Skeletal muscle tissue (tissue), 4 donors: ENCODE data around the gene AAK1. TPM values are rescaled to one million over a fixed set of nuclear protein-coding genes. Genes with fewer than 3 reads are reported as not detected.

Experiments
- H3K27ac ChIP-seq: one replicate; pipeline ENCODE4 v1.7.0; 2013; ENCODE audit warnings: mild to moderate bottlenecking, low read depth, low read length, inconsistent platforms
- H3K27me3 ChIP-seq, 3 donors: one replicate each; pipeline ENCODE4 v1.7.0; 2013; ENCODE audit warnings: low read length in 3 of 3; ENCODE audit not compliant: control insufficient read depth in 3 of 3, insufficient read depth in 3 of 3
- H3K36me3 ChIP-seq, 3 donors: one replicate each; pipeline ENCODE4 v1.7.0; 2013; ENCODE audit warnings: low read length in 3 of 3; ENCODE audit not compliant: control insufficient read depth in 3 of 3, insufficient read depth in 3 of 3
- H3K4me1 ChIP-seq, 3 donors: one replicate each; pipeline ENCODE4 v1.7.0; 2013; ENCODE audit warnings: low read length in 3 of 3, mild to moderate bottlenecking in 3 of 3; ENCODE audit not compliant: control insufficient read depth in 3 of 3, insufficient read depth in 3 of 3
- H3K4me3 ChIP-seq, 3 donors: one replicate each; pipeline ENCODE4 v1.7.0; 2013; ENCODE audit warnings: low read length in 3 of 3
- H3K9ac ChIP-seq, 3 donors: one replicate each; pipeline ENCODE4 v1.7.0; 2013; ENCODE audit warnings: low read length in 3 of 3, mild to moderate bottlenecking in 3 of 3, moderate library complexity in 2 of 3, low read depth in 1 of 3
- H3K9me3 ChIP-seq, 3 donors: one replicate each; pipeline ENCODE4 v1.7.0; 2013; ENCODE audit warnings: low read length in 3 of 3; ENCODE audit not compliant: control insufficient read depth in 3 of 3
- total RNA-seq: library from RNA; depleted of rRNA; stranded (reverse); fragments of >200 nt; gene quantifications from one replicate; pipeline ENCODE4 v1.2.3, GENCODE V29; 2014
- donor health status: Osteomylitis.

AAK1 gene
- total RNA-seq, 1 donor from 2014 or later, result 17.7 TPM

GRCh38 chr2:69592511-69592910 is 51.0 kb downstream of the AAK1 start:
- peaks cover 27 to 35% (median 29%) of the 10 kb centered on the region in 3 donors for H3K4me1 ChIP-seq

DNA sequence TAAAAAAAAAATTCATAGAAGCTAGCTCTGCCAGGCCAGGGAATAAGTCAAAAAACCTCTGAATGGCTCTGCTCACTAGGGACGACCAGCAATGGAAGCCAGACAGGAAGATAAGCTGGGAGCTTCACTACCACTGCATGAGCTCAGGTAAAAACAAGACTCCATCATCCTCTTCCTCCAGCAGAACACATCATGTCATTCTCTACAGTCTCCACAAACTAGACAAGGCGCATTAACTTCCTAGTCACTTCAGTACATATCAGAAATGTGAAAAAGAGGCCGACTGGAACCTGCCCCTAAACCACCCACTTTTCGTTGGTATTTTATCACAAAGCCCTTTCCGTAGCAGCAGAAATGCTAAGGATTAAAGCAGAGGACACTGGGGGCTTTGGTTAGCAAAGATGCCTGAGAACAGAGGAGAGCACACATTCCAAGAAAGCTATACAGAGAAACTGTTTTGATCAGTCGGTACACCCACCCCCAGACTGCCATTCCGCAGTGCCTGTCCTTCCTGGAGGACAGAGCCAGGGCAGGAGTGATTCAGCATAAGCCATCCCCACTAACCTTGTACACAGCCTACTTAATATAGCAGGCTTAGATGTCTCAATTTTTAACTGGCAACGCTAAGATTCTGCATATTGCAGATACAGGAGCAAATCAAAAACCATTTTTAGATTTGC is 53.4 kb downstream of the AAK1 start:
- Histone ChIP-seq H3K4me1 (peaks cover 27 to 35% (median 29%) of the 10 kb centered on the region in 3 donors), H3K36me3 (no peaks in the 10 kb centered on the region), H3K27me3 (no peaks in the 10 kb centered on the region), H3K27ac (peak overlapping the region; percentile 81), H3K4me3 (peak overlapping the region in 1 of 3 donors; percentile 38), H3K9me3 (no peaks in the 10 kb centered on the region), H3K9ac (peak overlapping the region in 1 of 3 donors; percentile 28)

More at GRCh38 chr2:69592511-69592910, 51.0 kb downstream of the AAK1 start:
- H3K9ac ChIP-seq, result no peak overlapping the region
- no peak overlapping the region for H3K4me3 ChIP-seq
- H3K36me3 ChIP-seq, result no peaks in the 10 kb centered on the region
- H3K27me3 ChIP-seq, result no peaks in the 10 kb centered on the region
- H3K9me3 ChIP-seq, result no peaks in the 10 kb centered on the region
- no peak overlapping the region for H3K27ac ChIP-seq

DNA sequence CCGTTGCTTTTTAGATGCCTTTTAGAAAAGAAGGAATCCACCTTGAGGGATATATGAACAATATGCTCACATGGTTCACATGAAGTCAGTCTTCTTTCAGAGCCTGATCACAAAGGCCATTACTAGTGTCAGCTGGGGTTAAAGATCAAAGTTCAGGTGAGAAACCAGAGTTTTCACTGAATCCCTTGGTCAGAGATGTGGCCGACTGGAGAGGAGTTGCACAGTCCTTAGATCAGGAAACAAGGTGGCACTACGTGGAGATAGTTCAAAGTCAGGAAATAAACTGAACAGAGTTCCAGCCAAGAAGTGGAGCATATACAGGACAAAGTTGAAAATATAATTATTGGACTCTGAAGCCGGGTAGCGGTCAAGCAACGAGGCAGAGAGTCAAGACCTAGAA is 54.6 kb downstream of the AAK1 start:
- Histone ChIP-seq H3K36me3 (no peaks in the 10 kb centered on the region), H3K9ac (no peak overlapping the region), H3K4me1 (peaks cover 21 to 30% (median 25%) of the 10 kb centered on the region in 3 donors), H3K4me3 (no peak overlapping the region), H3K27ac (peak overlapping the region; percentile 4), H3K27me3 (no peaks in the 10 kb centered on the region), H3K9me3 (no peaks in the 10 kb centered on the region)

DNA sequence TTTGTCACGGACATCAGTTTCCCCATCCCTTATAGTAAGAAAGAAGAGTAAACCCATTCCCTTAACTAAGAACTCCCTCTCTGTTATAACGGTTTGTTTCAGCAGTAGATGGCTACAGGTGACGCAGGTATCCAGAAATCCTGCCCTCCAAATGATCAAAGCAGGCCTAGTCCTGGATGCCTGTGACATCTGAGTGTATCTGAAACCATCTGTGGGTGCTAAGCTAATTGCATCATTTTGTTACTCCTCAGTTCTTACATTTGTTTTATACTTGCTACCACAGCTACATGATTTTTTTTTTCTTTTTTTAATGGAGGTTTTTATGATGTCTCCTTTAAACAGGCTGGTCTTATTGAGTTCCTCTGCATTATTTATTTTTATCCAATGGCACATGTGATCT is 55.1 kb downstream of the AAK1 start:
- no peak overlapping the region for H3K4me3 ChIP-seq
- H3K9ac ChIP-seq, result no peak overlapping the region
- H3K4me1 ChIP-seq, result peaks cover 21 to 30% (median 30%) of the 10 kb centered on the region in 3 donors
- no peaks in the 10 kb centered on the region for H3K36me3 ChIP-seq
- no peaks in the 10 kb centered on the region for H3K9me3 ChIP-seq
- H3K27me3 ChIP-seq, result no peaks in the 10 kb centered on the region
- H3K27ac ChIP-seq, result peak overlapping the region; percentile 4

DNA sequence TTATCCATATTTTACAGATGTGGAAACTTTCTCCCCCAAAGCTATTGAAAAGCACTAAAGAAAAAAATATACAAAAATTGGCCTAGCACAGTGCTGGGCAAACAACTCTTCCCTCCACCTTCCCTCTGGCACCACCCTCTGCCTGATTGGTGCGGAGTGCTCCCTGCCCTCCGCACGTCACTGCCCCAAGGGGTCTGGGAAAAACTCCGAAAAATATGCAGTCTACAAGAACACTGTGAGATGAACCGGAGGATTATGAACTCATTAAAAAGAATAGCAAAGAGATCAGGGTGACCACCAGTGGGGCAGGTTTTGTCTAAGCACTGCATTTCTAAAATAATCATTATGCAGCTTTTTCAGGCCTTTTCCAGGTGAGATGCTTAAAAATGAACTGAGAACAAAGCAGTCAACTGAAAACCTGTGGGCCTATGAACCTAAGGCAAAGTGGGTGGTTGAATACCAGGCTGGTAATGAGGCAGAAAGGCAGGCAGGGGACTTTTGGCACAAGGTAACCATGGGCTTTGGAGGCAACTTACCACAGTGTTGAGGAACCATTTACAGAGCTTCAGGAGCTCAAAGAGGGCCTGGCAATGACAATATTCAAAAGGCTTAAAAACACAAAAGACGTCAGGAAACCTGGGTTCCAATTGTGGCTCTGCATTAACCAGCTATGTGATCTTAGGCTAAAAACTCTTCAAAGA is 57.5 kb downstream of the AAK1 start:
- H3K27ac ChIP-seq, result no peak overlapping the region
- no peaks in the 10 kb centered on the region for H3K27me3 ChIP-seq
- H3K4me1 ChIP-seq, result peaks cover 28 to 44% (median 41%) of the 10 kb centered on the region in 3 donors
- no peak overlapping the region for H3K9ac ChIP-seq
- no peaks in the 10 kb centered on the region for H3K36me3 ChIP-seq
- no peak overlapping the region for H3K4me3 ChIP-seq
- no peaks in the 10 kb centered on the region for H3K9me3 ChIP-seq

DNA sequence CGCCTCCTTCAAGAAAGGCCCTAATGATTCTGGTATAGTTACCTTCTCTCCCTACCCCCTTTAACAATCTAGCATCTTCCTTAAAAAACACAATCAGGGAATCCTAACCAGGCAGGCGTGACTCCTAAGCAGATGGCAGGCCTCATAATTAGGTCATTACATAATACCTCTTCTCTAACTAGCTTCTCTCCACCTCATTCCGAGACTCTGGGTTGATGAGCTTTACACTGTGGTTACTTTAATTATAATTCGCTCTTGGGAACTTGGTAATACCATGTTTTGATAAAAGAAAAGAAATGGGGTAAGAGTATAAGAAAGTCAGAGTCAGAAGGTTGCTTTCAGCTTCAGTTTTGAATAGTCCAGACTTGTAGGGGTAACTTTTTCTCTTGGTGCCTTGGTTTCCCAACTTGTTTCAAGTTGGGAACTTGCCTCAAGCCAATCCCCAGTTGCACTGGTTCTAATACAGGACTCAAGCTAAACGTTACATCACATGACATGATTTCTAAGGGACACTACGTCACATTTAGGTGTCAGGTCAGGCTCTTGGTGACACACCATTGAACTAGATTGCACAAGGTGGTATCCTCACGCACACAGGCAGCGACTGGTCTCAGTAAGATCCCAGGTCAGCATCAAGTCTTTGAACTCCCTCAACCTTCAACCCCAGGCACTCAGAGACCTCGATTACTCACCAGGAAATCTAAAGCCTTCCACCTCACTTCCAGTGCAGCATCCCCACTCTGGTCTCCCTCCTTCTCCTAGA is 59.2 kb downstream of the AAK1 start:
- Histone ChIP-seq H3K4me1 (peaks cover 14 to 38% (median 29%) of the 10 kb centered on the region in 3 donors), H3K36me3 (no peaks in the 10 kb centered on the region), H3K9ac (no peak overlapping the region), H3K4me3 (no peak overlapping the region), H3K27ac (no peak overlapping the region), H3K27me3 (no peaks in the 10 kb centered on the region), H3K9me3 (no peaks in the 10 kb centered on the region)

GRCh38 chr2:69583321-69583833 is 60.2 kb downstream of the AAK1 start:
- no peak overlapping the region for H3K9ac ChIP-seq
- H3K27me3 ChIP-seq, result no peaks in the 10 kb centered on the region
- H3K4me1 ChIP-seq, result peaks cover 14 to 39% (median 24%) of the 10 kb centered on the region in 3 donors
- H3K36me3 ChIP-seq, result no peaks in the 10 kb centered on the region
- H3K27ac ChIP-seq, result peak overlapping the region; percentile 80
- no peak overlapping the region for H3K4me3 ChIP-seq
- no peaks in the 10 kb centered on the region for H3K9me3 ChIP-seq

DNA sequence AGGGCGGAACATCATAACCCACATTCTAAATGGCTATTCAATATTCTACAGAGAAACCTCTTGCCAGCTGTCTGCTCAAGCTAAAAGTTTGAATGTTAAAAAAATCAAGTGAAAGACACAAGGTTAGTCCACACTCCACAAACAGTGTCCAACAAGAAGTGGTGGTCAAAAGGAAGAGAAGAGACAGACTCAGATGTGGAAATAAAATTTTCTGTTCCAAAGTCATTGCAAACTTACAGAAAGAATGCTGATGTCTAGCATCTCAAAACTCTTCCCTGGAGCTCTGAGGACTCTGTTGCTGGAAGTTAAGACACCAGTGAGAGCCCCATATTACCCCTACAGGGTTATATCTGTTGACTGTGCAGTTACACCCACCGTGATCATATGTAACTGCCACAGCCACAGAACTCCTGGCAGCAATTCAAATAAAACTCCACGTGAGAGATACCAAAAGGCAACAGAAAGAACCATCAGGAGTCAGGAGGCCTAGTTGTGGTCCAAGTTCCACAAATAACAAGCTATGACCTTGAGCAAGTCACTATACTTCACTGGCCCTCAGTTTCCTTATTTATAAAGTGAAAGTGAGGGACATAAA is 60.9 kb downstream of the AAK1 start:
- no peaks in the 10 kb centered on the region for H3K9me3 ChIP-seq
- no peaks in the 10 kb centered on the region for H3K27me3 ChIP-seq
- H3K27ac ChIP-seq, result peak overlapping the region; percentile 80
- no peaks in the 10 kb centered on the region for H3K36me3 ChIP-seq
- H3K4me3 ChIP-seq, result peak overlapping the region in 2 of 3 donors; percentile 44 to 45
- peaks cover 17 to 40% (median 27%) of the 10 kb centered on the region in 3 donors for H3K4me1 ChIP-seq
- H3K9ac ChIP-seq, result peak overlapping the region; percentile 26 to 37 (median 35)

GRCh38 chr2:69581774-69582581 is 61.6 kb downstream of the AAK1 start:
- Histone ChIP-seq H3K27me3 (no peaks in the 10 kb centered on the region), H3K27ac (peak overlapping the region; percentile 80), H3K36me3 (no peaks in the 10 kb centered on the region), H3K9me3 (no peaks in the 10 kb centered on the region), H3K4me1 (peaks cover 24 to 47% (median 34%) of the 10 kb centered on the region in 3 donors), H3K4me3 (peak overlapping the region in 2 of 3 donors; percentile 44 to 45), H3K9ac (peak overlapping the region; percentile 26 to 37 (median 35))
